GF-D8 (cell line): ENCODE results near the gene BNIP3.

Source experiments
- DNase-seq: peaks from one replicate; lab custom pipeline; 2025; lab: John Stamatoyannopoulos, UW

BNIP3 gene, protein sequence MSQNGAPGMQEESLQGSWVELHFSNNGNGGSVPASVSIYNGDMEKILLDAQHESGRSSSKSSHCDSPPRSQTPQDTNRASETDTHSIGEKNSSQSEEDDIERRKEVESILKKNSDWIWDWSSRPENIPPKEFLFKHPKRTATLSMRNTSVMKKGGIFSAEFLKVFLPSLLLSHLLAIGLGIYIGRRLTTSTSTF

DNA sequence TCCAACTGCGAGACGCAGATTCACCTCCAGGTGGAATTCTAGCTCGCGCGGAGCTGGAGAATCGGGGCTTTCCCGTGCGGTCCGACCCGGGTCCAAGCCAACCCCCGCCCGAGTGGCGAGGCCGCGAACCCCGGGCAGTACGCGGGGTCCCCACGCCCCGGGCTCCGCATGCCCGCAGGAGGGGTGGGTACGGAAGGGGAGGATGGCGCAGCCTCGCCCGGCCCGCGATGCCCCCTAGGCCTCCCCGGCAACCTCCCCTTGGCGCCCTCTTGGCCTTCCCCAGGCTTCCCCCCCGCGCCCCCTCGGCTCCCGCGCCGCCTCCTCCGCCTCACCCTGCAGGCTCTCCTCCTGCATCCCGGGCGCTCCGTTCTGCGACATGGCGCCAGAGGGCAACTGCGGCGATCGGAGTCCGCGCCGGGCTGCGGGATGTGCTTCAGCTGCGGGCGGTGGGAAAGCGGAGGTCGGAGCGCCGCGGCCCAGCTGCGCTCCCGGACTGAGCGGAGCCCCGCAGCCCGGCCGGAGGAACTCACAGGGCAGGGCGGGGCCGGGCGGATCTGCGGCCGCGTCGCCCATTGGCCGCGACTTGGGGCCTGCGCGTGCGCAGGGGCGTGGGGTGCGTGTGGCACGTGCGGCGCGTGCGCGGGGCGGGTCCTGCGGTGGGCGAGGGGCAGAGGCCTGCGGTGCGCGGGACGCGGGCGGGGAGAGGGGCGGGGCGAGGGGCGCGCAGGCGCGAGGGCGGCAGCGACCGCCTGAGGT is at the start of gene BNIP3:
BNIP3 (minus strand) TSS at position 495 of the 756 bp plus-strand sequence; CDS start at position 378, 117 bp downstream.
- DNase-seq, result peak; percentile 82

DNA sequence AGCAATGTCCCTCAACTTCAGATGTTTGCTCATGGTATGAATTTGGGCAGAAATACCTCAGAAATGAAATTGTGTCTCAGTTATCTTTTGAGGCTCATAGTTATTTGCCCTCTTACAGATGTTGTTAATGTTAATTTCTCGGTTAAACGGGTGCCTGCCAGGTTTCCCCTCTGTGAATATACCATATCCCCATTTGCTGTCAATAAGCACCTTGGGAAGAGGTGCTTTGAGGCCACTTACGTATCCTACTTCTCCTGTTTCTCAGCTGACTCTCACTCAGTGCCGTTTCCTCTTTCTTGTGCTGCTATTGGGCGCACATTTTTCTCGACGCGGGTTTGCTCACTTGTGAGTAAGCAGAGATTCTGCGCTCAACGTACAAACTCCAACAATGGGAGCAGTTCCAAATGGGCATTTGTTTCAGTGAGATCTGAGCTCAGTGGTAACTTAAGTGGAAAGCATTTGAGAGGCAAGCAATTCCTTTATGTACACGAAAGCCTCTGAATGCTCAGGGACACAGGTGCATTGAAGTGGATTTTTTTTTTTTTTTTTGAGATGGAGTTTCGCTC is 49.3 kb upstream of the BNIP3 start:
- DNase-seq, result no peak

DNA sequence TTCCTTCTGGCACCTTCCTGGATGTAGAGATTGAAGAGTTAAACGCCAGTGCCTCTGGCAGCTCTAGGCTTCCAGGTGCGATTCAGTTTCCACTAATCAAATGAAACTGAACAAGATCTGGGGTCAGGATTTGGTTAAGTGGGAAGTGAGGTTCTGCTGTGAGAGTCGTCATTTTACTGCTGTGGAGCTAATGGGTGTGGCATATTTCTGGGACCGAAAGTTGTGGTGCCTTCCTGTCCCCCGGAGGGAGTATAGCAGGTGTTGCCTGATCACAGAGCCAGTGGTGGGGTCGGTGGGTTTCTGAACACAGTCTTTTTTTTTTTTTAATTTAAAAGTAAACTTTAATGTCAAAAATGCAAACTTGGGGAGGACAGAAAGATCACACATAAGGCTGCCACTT is 47.0 kb upstream of the BNIP3 start:
- no peak for DNase-seq

DNA sequence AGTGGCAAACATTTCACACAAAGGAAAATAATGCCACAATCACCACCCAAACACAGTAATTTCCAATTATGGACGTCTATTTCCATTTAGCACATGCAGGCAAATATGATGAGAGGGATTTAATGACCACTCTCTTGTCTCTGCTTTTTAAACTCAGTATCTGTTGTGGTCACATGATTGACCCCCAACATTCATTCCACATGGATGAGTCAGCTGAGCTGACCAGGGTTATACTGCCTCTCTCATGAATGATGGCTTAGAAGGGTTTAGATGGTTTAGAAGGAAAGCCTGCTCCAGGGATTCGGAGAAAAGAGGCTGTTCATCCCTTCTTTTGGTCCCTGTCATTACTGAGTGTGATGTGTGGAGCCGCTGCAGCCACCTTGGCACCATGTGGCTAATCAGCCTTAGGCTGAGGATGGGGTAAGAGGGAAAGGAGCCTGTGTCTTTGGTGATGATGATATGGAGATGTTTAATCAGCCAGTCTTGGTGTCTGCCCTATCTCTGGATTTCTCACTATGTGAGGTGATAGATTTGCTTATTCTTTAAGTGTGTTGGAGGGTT is 45.8 kb upstream of the BNIP3 start:
- DNase-seq, result no peak

DNA sequence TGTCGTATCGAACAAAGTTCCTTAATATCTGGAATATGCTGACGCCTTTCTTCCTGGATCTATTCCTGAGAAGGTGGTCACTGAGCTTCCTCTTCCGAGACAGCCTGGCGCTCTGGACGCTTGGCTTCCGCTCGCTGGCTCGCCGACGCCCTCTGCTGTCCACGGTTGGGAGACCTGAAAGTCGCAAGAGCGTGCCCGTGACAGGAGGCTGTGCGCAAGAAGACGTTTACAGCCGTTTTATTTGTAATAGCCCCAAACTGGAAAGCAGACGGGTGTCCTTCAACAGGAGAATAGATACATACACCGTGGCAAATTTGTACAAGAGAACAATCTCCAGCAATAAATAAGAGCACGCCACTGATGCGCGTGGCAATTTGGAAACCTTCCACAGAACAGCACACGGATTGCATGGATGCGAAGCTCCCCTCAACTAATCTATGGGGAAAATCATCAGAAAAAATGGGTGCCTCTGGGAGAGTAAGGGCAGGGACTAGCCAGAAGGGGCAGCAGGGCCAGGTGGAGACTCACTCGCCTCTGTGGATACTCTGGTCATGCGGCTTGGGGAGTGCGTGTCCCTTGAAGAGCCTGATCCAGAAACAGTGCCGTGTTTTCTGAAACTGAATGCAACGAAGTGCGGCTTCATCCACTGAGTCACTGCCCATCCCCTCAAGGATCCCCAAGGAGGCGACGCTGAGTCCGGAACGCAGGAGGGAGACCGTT is 41.5 kb upstream of the BNIP3 start:
- DNase-seq, result no peak

DNA sequence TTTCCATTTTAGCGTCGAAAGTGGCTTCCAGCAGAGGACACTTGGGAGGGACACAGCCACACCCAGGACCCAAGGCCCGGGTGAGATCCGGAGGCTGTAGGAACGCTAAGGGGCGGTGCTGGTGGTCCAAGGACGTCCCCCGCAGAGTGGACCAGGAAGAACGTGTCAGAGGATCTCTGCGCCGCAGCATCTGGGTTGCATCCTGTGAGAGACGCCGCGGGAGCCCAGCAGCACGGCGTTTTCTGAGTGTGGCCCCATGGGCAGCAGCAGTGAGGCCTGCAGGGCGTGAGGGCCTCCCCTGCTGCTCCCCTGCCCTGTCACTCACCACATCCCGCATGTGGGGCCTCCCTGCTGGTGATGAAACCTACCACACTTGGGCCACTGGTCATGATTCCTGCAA is 40.5 kb upstream of the BNIP3 start:
- no peak for DNase-seq

DNA sequence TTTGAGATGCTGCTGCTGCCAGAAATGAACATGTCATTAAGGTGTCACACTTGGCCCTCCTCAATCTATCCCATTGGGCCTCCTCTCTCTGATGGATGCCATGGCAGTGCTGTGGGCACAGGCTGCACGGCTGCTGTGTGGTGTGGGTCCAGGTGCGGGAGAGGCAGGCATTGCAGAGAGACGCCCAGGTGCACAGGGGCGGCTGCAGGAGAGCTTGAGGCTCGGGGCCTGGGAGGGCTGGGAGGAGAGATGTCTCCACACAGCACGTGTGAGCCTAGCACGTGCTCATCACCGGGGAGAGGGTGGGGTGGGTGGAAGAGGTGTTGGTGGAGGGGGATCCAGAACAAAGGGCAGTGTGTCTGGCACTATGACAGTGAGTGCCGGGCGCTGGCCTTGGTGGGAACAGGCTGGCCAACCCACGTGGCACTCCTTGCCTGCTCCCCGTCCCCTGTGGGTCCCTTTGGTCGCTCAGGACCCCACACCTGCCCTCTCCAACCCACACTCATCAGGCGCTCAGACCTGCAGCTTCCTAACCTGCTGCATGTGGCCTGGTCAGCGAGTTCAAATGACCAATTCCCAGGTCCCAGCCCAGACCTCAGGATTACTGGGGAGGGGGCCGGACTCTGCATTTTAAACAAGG is 39.9 kb upstream of the BNIP3 start:
- no peak for DNase-seq

DNA sequence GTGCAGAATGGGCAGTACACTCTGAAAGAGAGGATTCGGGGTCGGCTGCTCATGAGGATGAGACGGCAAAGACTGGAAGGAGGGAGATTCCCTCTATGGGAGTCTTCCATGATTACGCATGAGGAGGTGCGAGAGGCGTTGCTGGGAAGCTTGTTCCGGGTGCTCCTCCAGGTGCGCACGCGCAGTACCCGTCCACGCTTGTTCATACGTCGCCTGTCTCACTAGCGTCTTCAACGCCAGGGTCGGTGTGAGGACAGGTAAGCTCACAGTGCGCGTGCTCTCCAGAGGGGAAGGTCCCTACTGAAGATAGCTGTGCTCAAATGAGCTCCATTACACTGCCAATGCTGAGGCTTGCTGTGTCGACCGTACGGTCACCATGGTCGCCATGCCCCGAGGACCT is 39.3 kb upstream of the BNIP3 start:
- DNase-seq, result no peak

DNA sequence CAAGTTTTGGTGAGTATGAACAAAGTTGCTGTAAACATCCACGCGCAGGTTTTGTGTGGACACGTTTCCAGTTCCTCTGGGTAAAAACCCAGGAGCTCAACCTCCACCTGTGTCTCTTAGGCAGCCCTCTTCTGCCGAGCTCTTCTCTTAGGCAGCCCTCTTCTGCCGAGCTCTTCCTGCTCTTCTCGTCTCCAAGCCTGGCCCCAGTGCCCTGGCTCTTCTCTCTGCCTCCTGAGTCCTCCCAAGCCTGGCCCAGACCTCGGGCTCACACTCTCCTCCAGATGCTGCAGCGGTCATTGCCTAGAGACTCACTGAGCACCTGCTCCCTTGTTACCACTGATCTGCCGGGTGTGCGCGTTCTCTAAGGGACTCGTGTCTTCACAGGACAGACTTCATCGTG is 38.7 kb upstream of the BNIP3 start:
- DNase-seq, result no peak

DNA sequence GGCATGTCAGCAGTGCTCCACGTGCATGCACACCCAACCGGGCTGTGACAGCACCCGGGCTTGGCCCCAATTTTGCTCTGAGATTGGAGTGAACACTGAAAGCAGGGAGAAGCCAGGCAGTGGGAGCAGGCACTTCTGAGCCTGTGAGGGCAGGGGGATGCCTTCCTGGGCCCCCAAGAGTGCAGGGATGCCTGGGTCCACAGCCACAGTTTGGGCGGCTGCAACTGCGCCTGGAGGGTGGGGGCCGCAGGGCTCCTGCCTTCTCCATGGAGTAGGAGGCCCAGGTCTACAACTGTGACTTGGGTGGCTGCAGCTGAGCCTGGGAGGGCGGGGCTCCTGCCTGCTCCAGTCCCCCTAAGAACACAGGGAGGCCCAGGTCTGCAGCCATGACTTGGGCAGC is 37.6 kb upstream of the BNIP3 start:
- no peak for DNase-seq

DNA sequence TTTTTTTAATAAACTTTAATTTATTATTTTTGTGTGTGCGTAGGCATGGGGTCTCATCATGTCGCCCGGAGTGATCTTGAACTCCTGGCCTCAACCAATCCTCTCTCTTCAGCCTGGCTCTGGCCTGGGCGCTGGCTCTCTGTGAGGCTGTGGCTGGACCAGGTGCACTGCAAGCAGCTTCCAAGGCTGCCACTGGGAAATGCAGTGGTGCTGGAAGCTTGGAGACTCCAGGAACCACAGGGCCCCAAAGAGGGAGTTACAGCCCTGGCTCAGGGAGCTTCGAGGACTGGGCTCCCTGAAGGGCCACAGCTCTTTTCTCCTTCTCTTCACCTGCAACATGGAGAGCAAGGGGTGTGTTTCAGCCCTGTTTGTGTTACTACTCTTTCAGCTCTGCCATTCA is 36.7 kb upstream of the BNIP3 start:
- DNase-seq, result no peak

DNA sequence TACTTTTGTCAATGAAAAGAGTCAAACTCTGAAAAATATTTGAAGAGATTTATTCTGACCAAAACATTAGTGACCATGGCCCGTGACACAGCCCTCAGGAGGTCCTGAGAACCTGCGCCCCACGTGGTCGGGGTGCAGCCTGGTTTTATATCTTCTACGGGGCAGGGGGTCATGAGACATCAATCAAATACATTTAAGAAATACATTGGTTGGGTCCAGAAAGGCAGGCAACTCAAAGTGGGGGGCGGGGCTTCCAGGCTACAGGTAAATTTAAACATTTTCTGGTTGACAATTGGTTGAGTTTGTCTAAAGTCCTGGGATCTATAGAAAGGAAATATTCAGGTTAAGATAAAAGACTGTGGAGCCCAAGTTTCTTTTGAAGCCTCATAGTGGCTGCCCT is 34.8 kb upstream of the BNIP3 start:
- no peak for DNase-seq

DNA sequence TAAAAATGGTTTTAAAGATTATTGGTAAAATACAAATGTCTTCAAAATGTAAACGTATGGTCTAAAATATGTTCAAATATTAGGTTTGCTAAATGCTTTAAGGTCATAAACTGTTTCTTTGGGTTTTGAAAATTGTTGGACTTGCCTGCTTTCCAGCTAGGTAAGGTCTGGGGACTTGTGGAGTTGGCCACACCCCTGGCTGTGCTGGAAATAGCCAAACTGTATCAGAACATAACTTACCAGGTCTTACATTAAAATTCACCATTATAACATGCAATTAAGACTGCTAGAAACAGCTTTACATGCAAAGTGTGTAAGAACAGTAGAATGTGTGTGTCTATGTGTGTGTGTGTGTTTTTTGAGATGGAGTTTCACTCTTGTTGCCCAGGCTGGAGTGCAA is 29.7 kb upstream of the BNIP3 start:
- no peak for DNase-seq

DNA sequence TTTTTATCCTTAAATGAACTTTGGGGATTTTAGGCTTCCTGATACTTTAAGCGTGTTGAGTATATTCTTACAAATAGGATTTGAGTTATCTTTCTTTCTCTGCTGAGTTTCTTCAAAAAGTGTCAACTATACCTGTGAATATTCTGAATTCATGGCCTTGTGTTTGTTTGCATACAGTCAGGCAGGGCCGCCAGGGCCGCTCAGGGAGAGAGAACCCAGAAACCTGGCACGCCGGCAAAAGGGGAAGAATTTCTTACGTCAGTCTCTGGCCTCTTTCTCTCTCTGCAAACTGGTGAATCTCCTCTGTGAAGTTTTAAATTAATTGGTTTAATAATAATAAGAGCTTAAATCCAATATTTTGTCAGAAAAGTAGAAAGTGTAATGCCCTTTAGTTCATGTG is 29.3 kb upstream of the BNIP3 start:
- no peak for DNase-seq

DNA sequence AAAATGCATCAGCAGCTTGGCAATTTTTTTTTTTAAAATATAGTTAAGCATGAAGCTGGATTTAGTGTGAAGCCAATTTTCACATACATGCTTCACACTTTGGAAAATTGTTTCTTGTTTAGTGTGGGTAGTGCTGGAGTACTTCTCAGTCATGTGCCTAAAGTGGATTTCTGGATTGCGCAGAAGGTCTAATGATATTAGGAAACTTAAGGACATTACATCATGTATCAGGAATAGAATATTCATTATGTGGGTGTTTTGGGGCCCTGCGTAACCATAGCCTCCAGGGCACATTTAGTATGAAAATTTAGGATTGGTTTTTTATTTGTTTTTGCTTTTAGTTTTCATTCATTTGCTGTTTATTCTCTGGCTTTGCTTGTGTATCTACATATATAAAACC is 28.8 kb upstream of the BNIP3 start:
- DNase-seq, result no peak

DNA sequence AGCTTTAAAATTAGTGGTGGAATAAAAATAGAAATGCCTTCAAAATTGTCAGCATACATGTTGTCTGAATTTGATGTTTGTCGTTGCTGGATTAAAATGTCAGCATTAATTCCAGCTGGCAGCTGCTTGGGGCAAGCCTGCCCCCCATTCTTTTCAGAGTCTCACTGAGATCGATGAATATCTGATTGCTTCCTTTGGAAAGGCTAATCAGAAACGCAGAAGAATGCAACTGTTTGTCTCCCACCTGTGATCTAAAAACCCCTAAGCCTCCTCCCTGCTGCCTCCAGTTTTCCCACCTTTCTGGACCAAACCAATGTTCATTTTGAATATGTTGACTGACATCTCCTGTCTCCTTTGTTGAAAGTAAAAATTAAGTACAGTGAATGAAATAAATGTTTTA is 27.9 kb upstream of the BNIP3 start:
- no peak for DNase-seq

DNA sequence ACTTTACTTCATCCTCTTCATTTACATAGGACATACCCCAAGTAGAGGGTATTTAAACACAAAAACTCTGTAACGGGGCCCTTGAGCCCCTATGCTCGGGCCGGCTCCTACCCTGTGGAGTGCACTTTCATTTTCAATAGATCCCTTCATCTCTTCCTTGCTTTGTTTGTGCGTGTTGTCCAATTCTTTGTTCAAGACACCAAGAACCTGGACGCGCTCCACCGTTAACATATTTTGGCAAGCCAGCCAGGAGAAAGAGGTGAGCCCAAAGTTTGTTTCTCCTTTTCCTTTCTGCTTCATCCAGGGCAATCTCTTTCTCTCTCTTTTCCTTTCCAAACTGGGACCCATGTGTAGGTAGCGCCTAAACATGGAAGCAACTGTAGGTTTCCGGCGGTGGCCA is 26.0 kb upstream of the BNIP3 start:
- DNase-seq, result no peak

DNA sequence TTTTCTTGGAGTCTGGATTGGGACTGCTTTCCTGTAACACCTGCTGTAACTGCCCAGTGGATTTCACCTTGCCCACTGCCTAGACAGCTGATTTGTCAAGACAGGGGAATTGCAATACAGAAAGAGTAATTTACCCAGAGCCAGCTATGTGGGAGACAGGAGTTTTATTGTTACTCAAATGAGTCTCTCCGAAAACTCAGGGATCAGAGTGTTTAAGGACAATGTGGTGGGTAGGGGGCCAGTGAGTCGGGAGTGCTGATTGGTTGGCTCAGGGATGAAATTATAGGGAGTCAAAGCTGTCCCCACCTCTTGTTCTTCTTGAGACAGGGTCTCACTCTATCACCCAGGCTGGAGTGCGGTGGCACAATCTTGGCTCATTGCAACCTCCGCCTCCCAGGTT is 25.2 kb upstream of the BNIP3 start:
- no peak for DNase-seq

DNA sequence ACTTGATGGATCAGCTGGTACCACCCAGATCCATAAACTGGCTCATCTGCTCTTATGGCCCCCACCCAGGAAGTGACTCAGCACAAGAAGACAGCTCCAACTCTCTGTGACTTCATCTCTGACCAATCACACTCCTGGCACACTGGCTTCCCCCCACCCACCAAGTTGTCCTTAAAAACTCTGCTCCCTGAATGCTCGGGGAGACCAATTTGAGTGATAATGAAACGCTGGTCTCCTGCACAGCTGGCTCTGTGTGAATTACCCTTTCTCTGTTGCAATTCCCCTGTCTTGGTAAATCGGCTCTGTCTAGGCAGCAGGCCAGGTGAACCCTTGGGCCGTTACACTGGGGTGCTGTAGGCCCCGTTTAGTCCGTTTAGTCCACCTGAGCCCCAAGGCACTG is 23.4 kb upstream of the BNIP3 start:
- DNase-seq, result no peak

DNA sequence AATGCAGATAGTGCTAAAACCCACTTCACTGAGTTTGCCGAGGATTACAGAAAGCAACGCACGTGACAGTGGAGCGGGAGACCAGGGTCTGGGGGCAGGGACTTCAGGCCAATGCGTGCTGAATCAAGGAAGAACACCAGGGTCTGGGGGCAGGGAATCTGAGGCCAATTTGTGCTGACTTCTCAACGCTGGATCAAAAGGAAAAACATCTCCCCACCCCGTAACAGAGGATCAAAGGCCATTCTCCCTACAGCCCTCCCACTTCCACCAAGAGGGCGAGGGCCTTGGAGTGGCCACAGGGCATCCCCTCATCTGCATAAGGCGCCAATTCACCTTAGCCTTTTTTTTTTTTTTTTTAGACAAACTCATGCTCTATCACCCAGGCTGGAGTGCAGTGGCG is 22.3 kb upstream of the BNIP3 start:
- no peak for DNase-seq

DNA sequence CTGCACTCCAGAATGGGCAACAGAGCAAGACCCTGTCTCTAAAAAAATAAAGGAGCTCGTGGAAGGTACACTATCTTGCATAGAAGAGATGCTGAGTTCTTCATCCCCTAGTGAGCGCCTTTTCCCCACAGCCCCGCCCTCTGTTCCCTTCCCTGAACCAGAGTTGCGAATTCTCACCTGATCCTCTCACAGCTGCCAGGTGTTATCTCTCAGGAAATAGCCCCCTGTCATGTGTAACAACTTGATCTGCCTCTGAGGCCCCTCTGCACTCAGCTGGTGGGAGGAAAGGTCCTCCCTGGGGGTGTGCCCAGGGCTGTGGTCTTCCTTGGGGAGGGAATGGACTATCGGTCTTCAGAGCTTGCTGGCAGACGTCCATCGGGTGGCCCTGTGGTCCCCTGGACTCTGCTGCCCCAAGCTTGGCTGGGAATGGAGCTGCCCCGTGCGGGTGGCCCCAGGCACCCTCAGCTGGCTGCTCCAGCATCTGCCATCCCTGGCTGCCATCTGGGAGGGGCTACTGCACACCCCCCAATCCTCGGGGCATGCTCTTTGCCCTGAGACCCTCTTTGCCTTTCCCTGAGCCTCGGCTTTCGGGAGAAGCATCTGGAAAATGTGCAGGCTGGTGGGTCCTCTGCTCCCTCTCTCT is 21.7 kb upstream of the BNIP3 start:
- no peak for DNase-seq

DNA sequence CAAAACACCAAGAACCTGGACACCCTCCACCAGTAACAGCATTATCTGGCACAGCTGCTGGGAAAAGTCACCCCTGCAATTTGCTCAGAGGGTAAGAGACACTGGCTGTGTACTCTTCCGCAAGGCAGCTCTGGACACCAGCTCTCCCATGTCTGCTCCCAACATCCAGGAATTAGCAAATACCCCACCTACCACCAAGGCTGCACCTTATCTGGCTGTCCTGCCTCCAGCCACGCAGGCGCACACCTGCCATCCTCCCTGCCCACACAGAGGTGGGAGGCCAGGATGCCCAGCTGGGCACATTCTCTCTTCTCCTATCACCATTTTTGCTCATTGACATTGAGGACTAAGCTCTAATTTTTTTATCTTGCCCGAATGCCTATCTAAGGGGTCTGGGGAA is 20.3 kb upstream of the BNIP3 start:
- no peak for DNase-seq
